H1 (cell line): ENCODE results near the gene FIG4. TPM values are rescaled to one million over a fixed set of nuclear protein-coding genes. Genes with fewer than 3 reads are reported as not detected.

ENCODE experiments used
- CTCF ChIA-PET: fragments of 300-600 bp; sonication (Branson Sonifier 250); formaldehyde crosslinking; loops from one replicate; lab custom pipeline; 2021; ENCODE audit not compliant: partially characterized antibody; lab: Charles Lee
- POLR2A ChIA-PET: fragments of 300-600 bp; sonication (Branson Sonifier 250); formaldehyde crosslinking; loops from one replicate; lab custom pipeline; 2021; ENCODE audit warnings: inconsistent platforms; ENCODE audit not compliant: partially characterized antibody; lab: Charles Lee
- DNase-seq, 2 experiments: peaks; one replicate each; pipeline versions ENCODE4 v3.0.0 to v3.0.0-alpha.2; 2010 to 2022; ENCODE audit warnings: low spot score in 2 of 2, low read depth in 1 of 2, mixed read lengths in 1 of 2
- FAIRE-seq: peaks from 2 replicates; lab custom pipeline; 2011; peaks lifted over from hg19 to GRCh38; lab: Jason Lieb, UNC
- H2AFZ ChIP-seq: 2 replicates; pipeline ENCODE4 v1.8.1; 2012; ENCODE audit warnings: low read length, inconsistent platforms
- H2AK5ac ChIP-seq: 2 replicates; pipeline ENCODE4 v1.6.1; 2013; ENCODE audit warnings: low read depth, low read length
- H2BK120ac ChIP-seq: replicated peaks from 2 replicates; pipeline ENCODE3; 2013; ENCODE audit warnings: low read depth, low read length, inconsistent platforms
- H2BK12ac ChIP-seq: 2 replicates; pipeline ENCODE4 v1.6.1; 2013; ENCODE audit warnings: low read depth, low read length
- H2BK15ac ChIP-seq: 2 replicates; pipeline ENCODE4 v1.6.1; 2013; ENCODE audit warnings: low read length
- H2BK20ac ChIP-seq: 2 replicates; pipeline ENCODE4 v1.6.1; 2013; ENCODE audit warnings: low read length
- H2BK5ac ChIP-seq: 2 replicates; pipeline ENCODE4 v1.6.1; 2013; ENCODE audit warnings: low read depth, low read length
- H3K14ac ChIP-seq: 2 replicates; pipeline ENCODE4 v1.6.1; 2013; ENCODE audit warnings: inconsistent platforms; ENCODE audit not compliant: insufficient read length
- H3K18ac ChIP-seq: 2 replicates; pipeline ENCODE4 v1.6.1; 2013; ENCODE audit warnings: low read length; ENCODE audit errors: extremely low read depth
- H3K23ac ChIP-seq: 2 replicates; pipeline ENCODE4 v1.6.1; 2013; ENCODE audit warnings: inconsistent platforms; ENCODE audit not compliant: insufficient read length
- H3K23me2 ChIP-seq: 2 replicates; pipeline ENCODE4 v1.6.1; 2013; ENCODE audit warnings: low read depth, low read length
- H3K27ac ChIP-seq: 2 replicates; pipeline ENCODE4 v1.6.1; 2011; ENCODE audit warnings: low read depth, low read length, inconsistent platforms
- H3K27me3 ChIP-seq, 4 experiments: replicated peaks in 1 of 4; 1 replicate in 1 of 4; 2 replicates in 3 of 4; pipeline versions ENCODE4 v1.6.1 to v1.8.1; 2011 to 2013; ENCODE audit warnings: low read length in 3 of 4, mild to moderate bottlenecking in 3 of 4, inconsistent platforms in 2 of 4, mixed read lengths in 2 of 4, moderate library complexity in 1 of 4; ENCODE audit not compliant: control insufficient read depth in 3 of 4, insufficient read depth in 3 of 4; ENCODE audit errors: extremely low read depth in 1 of 4
- H3K36me3 ChIP-seq, 4 experiments: 2 replicates each; pipeline versions ENCODE4 v1.6.1 to v1.8.1; 2011 to 2013; ENCODE audit warnings: mild to moderate bottlenecking in 4 of 4, low read length in 3 of 4, moderate library complexity in 2 of 4, control low read depth in 1 of 4, inconsistent platforms in 1 of 4; ENCODE audit not compliant: insufficient read depth in 4 of 4, control insufficient read depth in 2 of 4
- H3K4ac ChIP-seq: replicated peaks from 2 replicates; pipeline ENCODE3; 2013; ENCODE audit warnings: low read length, low read depth, mixed read lengths, inconsistent platforms; ENCODE audit not compliant: insufficient read length
- H3K4me1 ChIP-seq, 4 experiments: replicated peaks in 1 of 4; 1 replicate in 1 of 4; 2 replicates in 3 of 4; pipeline versions ENCODE4 v1.6.1 to v1.8.1; 2011 to 2013; ENCODE audit warnings: low read length in 3 of 4, inconsistent platforms in 2 of 4, mixed read lengths in 1 of 4; ENCODE audit not compliant: insufficient read depth in 4 of 4, control insufficient read depth in 3 of 4
- H3K4me2 ChIP-seq, 2 experiments: 2 replicates each; pipeline versions ENCODE4 v1.6.1 to v1.8.1; 2011 to 2013; ENCODE audit warnings: low read depth in 2 of 2, low read length in 2 of 2, control low read depth in 1 of 2, inconsistent platforms in 1 of 2, mild to moderate bottlenecking in 1 of 2; ENCODE audit not compliant: insufficient read depth in 1 of 2
- H3K4me3 ChIP-seq, 4 experiments: fragments of 200-600, 300-600 bp in 1 of 4; sonication (generic), shearing (Covaris generic), sonication (Bioruptor Twin) in 1 of 4; 2 replicates each; pipeline versions ENCODE4 v1.5.1 to v1.8.1; 2011 to 2016; ENCODE audit warnings: low read length in 4 of 4, low read depth in 3 of 4, control low read depth in 2 of 4, inconsistent platforms in 2 of 4, mild to moderate bottlenecking in 2 of 4, mixed read lengths in 1 of 4, moderate library complexity in 1 of 4; ENCODE audit not compliant: insufficient read depth in 2 of 4; ENCODE audit errors: extremely low read depth in 1 of 4
- H3K56ac ChIP-seq: replicated peaks from 2 replicates; pipeline ENCODE3; 2013; ENCODE audit warnings: low read depth, mild to moderate bottlenecking, mixed read lengths, low read length, inconsistent platforms; ENCODE audit not compliant: insufficient read length
- H3K79me1 ChIP-seq: 2 replicates; pipeline ENCODE4 v1.6.1; 2013; ENCODE audit warnings: low read depth, low read length, control low read depth
- H3K79me2 ChIP-seq, 2 experiments: 2 replicates each; pipeline versions ENCODE4 v1.6.1 to v1.8.1; 2012 to 2013; ENCODE audit warnings: low read length in 2 of 2, mild to moderate bottlenecking in 2 of 2, inconsistent platforms in 1 of 2; ENCODE audit not compliant: insufficient read depth in 2 of 2, control insufficient read depth in 1 of 2
- H3K9ac ChIP-seq, 4 experiments: replicated peaks in 1 of 4; 1 replicate in 1 of 4; 2 replicates in 3 of 4; pipeline versions ENCODE4 v1.6.1 to v1.8.1; 2011 to 2013; ENCODE audit warnings: low read depth in 3 of 4, low read length in 3 of 4, control low read depth in 2 of 4, mild to moderate bottlenecking in 2 of 4, moderate library complexity in 2 of 4, inconsistent platforms in 1 of 4; ENCODE audit errors: extremely low read depth in 1 of 4
- H3K9me3 ChIP-seq, 2 experiments: 2 replicates each; pipeline versions ENCODE4 v1.6.1 to v1.8.1; 2012 to 2013; ENCODE audit warnings: mild to moderate bottlenecking in 2 of 2, moderate library complexity in 2 of 2, control low read depth in 1 of 2, inconsistent platforms in 1 of 2, low read depth in 1 of 2, low read length in 1 of 2, mixed read lengths in 1 of 2; ENCODE audit not compliant: insufficient read depth in 2 of 2
- H4K20me1 ChIP-seq, 2 experiments: replicated peaks in 1 of 2; 2 replicates each; pipeline versions ENCODE3 to v1.8.1; 2011 to 2013; ENCODE audit warnings: inconsistent platforms in 2 of 2, low read length in 2 of 2, mild to moderate bottlenecking in 1 of 2; ENCODE audit not compliant: insufficient read depth in 2 of 2, control insufficient read depth in 1 of 2
- H4K5ac ChIP-seq: 2 replicates; pipeline ENCODE4 v1.6.1; 2013; ENCODE audit warnings: low read length, low read depth, mixed read lengths, inconsistent platforms; ENCODE audit not compliant: insufficient read length
- H4K8ac ChIP-seq: 2 replicates; pipeline ENCODE4 v1.8.0; 2013; ENCODE audit warnings: mild to moderate bottlenecking, moderate library complexity, low read length, inconsistent platforms; ENCODE audit not compliant: insufficient read depth; ENCODE audit errors: extremely low read depth
- H4K91ac ChIP-seq: replicated peaks from 2 replicates; pipeline ENCODE3; 2013; ENCODE audit warnings: low read length, mixed read lengths, inconsistent platforms; ENCODE audit not compliant: insufficient read length
- ASH2L ChIP-seq: fragments of 200-600, 300-600 bp; sonication (generic); IDR thresholded peaks from one replicate; pipeline ENCODE4 v1.7.1; 2017; ENCODE audit warnings: low read length
- CEBPB ChIP-seq: IDR thresholded peaks from 2 replicates; pipeline ENCODE4 v1.6.1; 2012; ENCODE audit warnings: low read depth, low read length
- CHD1 ChIP-seq: IDR thresholded peaks from 2 replicates; pipeline ENCODE4 v1.6.1; 2012; ENCODE audit warnings: low read depth, low read length, improper control_type of control experiment
- CTBP2 ChIP-seq: IDR thresholded peaks from 2 replicates; pipeline ENCODE4 v1.7.0; 2011; ENCODE audit warnings: borderline replicate concordance, mild to moderate bottlenecking, moderate library complexity, mixed read lengths, low read length; ENCODE audit not compliant: insufficient read depth, insufficient read length
- EZH2 ChIP-seq: fragments of 200-600 bp; sonication (generic); IDR thresholded peaks from 2 replicates; pipeline ENCODE4 v1.7.1; 2012; ENCODE audit warnings: low read depth, mild to moderate bottlenecking, moderate library complexity, low read length, inconsistent platforms; ENCODE audit not compliant: severe bottlenecking
- GTF2F1 ChIP-seq: IDR thresholded peaks from 2 replicates; pipeline ENCODE4 v1.6.1; 2012; ENCODE audit warnings: low read depth, low read length, improper control_type of control experiment, borderline replicate concordance
- KDM4A ChIP-seq: IDR thresholded peaks from one replicate; pipeline ENCODE4 v1.7.1; 2012; ENCODE audit warnings: low read depth, mild to moderate bottlenecking, moderate library complexity, low read length, inconsistent platforms; ENCODE audit not compliant: severe bottlenecking
- NANOG ChIP-seq: IDR thresholded peaks from 2 replicates; pipeline ENCODE4 v1.6.1; 2011; ENCODE audit warnings: low read length, low read depth, mild to moderate bottlenecking, inconsistent platforms; ENCODE audit not compliant: insufficient read depth, poor library complexity, severe bottlenecking
- POU5F1 ChIP-seq: IDR thresholded peaks from 2 replicates; pipeline ENCODE4 v1.6.1; 2011; ENCODE audit warnings: low read depth, mild to moderate bottlenecking, low read length, moderate library complexity
- RXRA ChIP-seq: IDR thresholded peaks from 2 replicates; pipeline ENCODE4 v1.6.1; 2011; ENCODE audit warnings: low read depth, mild to moderate bottlenecking, low read length, moderate library complexity; ENCODE audit not compliant: insufficient read depth
- SIX5 ChIP-seq: IDR thresholded peaks from 2 replicates; pipeline ENCODE4 v1.6.1; 2011; ENCODE audit warnings: mild to moderate bottlenecking, low read depth, low read length
- SP1 ChIP-seq: IDR thresholded peaks from 2 replicates; pipeline ENCODE4 v1.6.1; 2011; ENCODE audit warnings: low read depth, low read length
- TAF1 ChIP-seq: IDR thresholded peaks from 2 replicates; pipeline ENCODE4 v1.6.1; 2011; ENCODE audit warnings: mild to moderate bottlenecking, low read depth, low read length
- TEAD4 ChIP-seq: IDR thresholded peaks from 2 replicates; pipeline ENCODE4 v1.6.1; 2012; ENCODE audit warnings: low read depth, low read length, inconsistent platforms, mixed read lengths
- WGBS, 2 experiments: shearing (Covaris generic) in 1 of 2; methylation state at CpG; one replicate each; pipeline versions ENCODE4 v1.1.6 to v1.1.7; 2013 to 2015; ENCODE audit warnings: low lambda C conversion rate in 2 of 2, mixed read lengths in 2 of 2, inconsistent platforms in 1 of 2, low coverage in 1 of 2, missing lambda C conversion rate in 1 of 2; ENCODE audit not compliant: insufficient replicate concordance in 2 of 2, insufficient coverage in 1 of 2, insufficient read length in 1 of 2; ENCODE audit errors: extremely low coverage in 1 of 2, missing lambda C conversion rate in 1 of 2; 5-methylcytosine and 5-hydroxymethylcytosine counted together
- polyA plus RNA-seq, 7 experiments: library from polyadenylated mRNA; depleted of rRNA in 3 of 7; stranded (reverse) in 5 of 7; unstranded in 2 of 7; fragments of >200 nt in 5 of 7; fragments of 200-250 nt in 2 of 7; gene quantifications; 1 replicate in 5 of 7; 2 replicates in 1 of 7; 4 replicates in 1 of 7; pipeline versions ENCODE4 v1.2.1 to v1.2.3, GENCODE V29; 2011 to 2013; ENCODE audit warnings: missing spikeins in 2 of 7, mixed read lengths in 2 of 7
- total RNA-seq: library from RNA; stranded (reverse); fragmentation: NEBNext Ultra II Directional; extraction: Animal tissue kit (Norgen Biotek cat#: 25700); gene quantifications from 2 replicates; pipeline ENCODE4 v1.2.1, GENCODE V29; 2021

FIG4 gene
- total and polyA plus RNA-seq, 2 of the 8 experiments (the other 6 are each of a cell fraction or from before 2014, with no cell fraction given): 11.8 to 21.9 TPM

GRCh38 chr6:109722564-109723254 is 31.6 kb downstream of the FIG4 start:
- POLR2A ChIA-PET: no interaction called here
- Histone ChIP-seq H3K27ac (no peak overlapping the region), H2AFZ (no peak overlapping the region), H3K56ac (no peak overlapping the region), H3K18ac (no peak overlapping the region), H4K8ac (no peak overlapping the region), H3K79me1 (no peaks in the 10 kb centered on the region; the same call in 1 of the 2 replicates), H3K79me2 (no peaks in the 10 kb centered on the region), H3K9me3 (no peaks in the 10 kb centered on the region), H4K5ac (no peak overlapping the region), H3K36me3 (no peaks in the 10 kb centered on the region), H3K4me3 (no peak overlapping the region), H4K20me1 (peaks cover 0 to 2% of the 10 kb centered on the region in 2 experiments), H3K23ac (no peak overlapping the region), H3K4me1 (no peaks in the 10 kb centered on the region), H3K27me3 (peaks cover 0 to 1% (median 0%) of the 10 kb centered on the region in 4 experiments; a peak in 1 of 7 replicates), H3K4me2 (no peak overlapping the region), H3K23me2 (no peaks in the 10 kb centered on the region), H2BK15ac (no peak overlapping the region), H2AK5ac (no peak overlapping the region), H2BK20ac (no peak overlapping the region), H3K4ac (no peak overlapping the region), H2BK12ac (no peak overlapping the region), H2BK120ac (no peak overlapping the region), H4K91ac (no peak overlapping the region), H3K14ac (no peak overlapping the region), H3K9ac (no peak overlapping the region), H2BK5ac (no peak overlapping the region)
- no peak for DNase-seq
- WGBS, 2 experiments: 100% methylated on average over 3 of the region's 3 CpGs; no CpG with 5 or more reads in 1 of the 2 experiments
- CTCF ChIA-PET: interaction anchor here (1.0 to 1.2 kb wide), 5 partner anchors 9 to 331 kb away, joined by 3 to 5 read pairs (median 4); no protein-coding TSS in a partner anchor
- no peak for FAIRE-seq
- TF ChIP-seq RXRA (no peak), GTF2F1 (no peak), SP1 (no peak), CTBP2 (no peak), NANOG (no peak), CEBPB (no peak), POU5F1 (no peak), KDM4A (no peak), TAF1 (no peak), CHD1 (no peak), TEAD4 (no peak), EZH2 (no peak), ASH2L (no peak), SIX5 (no peak)
